NCI-H526 treated with DMSO at 0.1 percent for 48 hours (cell line): ENCODE data around the gene TP53INP2.
"Not testable (repeated sequence)": the region's sequence is repeated elsewhere in the genome, so short reads cannot be mapped to it uniquely, and the experiment has no call there.

ENCODE experiments used
- DNase-seq: peaks from one replicate; lab custom pipeline; 2025; lab: John Stamatoyannopoulos, UW

TP53INP2 gene

GRCh38 chr20:34705397-34706301 is 1.5 kb downstream of the TP53INP2 start:
- DNase-seq = no peak

GRCh38 chr20:34706302-34706875 is 2.2 kb downstream of the TP53INP2 start:
- no peak for DNase-seq

- no peak for DNase-seq
Observed at GRCh38 chr20:34706912-34707784, 3.0 kb downstream of the TP53INP2 start.

GRCh38 chr20:34708621-34709043 is 4.5 kb downstream of the TP53INP2 start:
- DNase-seq = peak; percentile 14

- peak; percentile 86 for DNase-seq
Observed at GRCh38 chr20:34709044-34709830, 5.1 kb downstream of the TP53INP2 start.

- peak; percentile 86 for DNase-seq
Observed at GRCh38 chr20:34709831-34710567, 5.9 kb downstream of the TP53INP2 start.

- DNase-seq = no peak
Observed at GRCh38 chr20:34710568-34710839, 6.4 kb downstream of the TP53INP2 start.

GRCh38 chr20:34710861-34711574 is 6.9 kb downstream of the TP53INP2 start:
- no peak for DNase-seq

- no peak for DNase-seq
Observed at GRCh38 chr20:34711813-34712430, 7.8 kb downstream of the TP53INP2 start.

- no peak for DNase-seq
Observed at GRCh38 chr20:34712525-34713192, 8.5 kb downstream of the TP53INP2 start.

GRCh38 chr20:34713194-34713943 is 9.2 kb downstream of the TP53INP2 start:
- no peak for DNase-seq

GRCh38 chr20:34713944-34714515 is 9.9 kb downstream of the TP53INP2 start:
- not testable (repeated sequence) for DNase-seq

- DNase-seq = no peak
Observed at GRCh38 chr20:34715384-34715783, 11.2 kb downstream of the TP53INP2 start.

- DNase-seq = no peak
Observed at GRCh38 chr20:34716921-34717229, 12.7 kb downstream of the TP53INP2 start.

- DNase-seq = no peak
Observed at GRCh38 chr20:34717230-34718095, 13.3 kb downstream of the TP53INP2 start.

GRCh38 chr20:34719242-34720017 is 15.3 kb downstream of the TP53INP2 start:
- peak; percentile 78 for DNase-seq

GRCh38 chr20:34720266-34720665 is 16.1 kb downstream of the TP53INP2 start:
- DNase-seq = peak; percentile 18
